GM19463 (cell line): ENCODE measurements around the gene ABCB8.
"Not testable (repeated sequence)": the region's sequence is repeated elsewhere in the genome, so short reads cannot be mapped to it uniquely, and the experiment has no call there.

ENCODE experiments used
- ATAC-seq: cut with Tn5 transposase; IDR thresholded peaks from one replicate; pipeline ENCODE4 v1.9.1; 2021; ENCODE audit warnings: mild to moderate bottlenecking, moderate library complexity; ENCODE audit not compliant: unreplicated experiment

The ABCB8 gene

GRCh38 chr7:150997817-150998216, 30.4 kb upstream of the ABCB8 start:
- ATAC-seq: no peak

GRCh38 chr7:150998341-150998740, 29.9 kb upstream of the ABCB8 start:
- ATAC-seq: no peak

- ATAC-seq: no peak
Observed at GRCh38 chr7:150999001-150999400, 29.2 kb upstream of the ABCB8 start.

GRCh38 chr7:150999497-151000230, 28.6 kb upstream of the ABCB8 start:
- no peak for ATAC-seq

GRCh38 chr7:151000897-151001495, 27.3 kb upstream of the ABCB8 start:
- ATAC-seq: no peak

GRCh38 chr7:151001546-151001945, 26.7 kb upstream of the ABCB8 start:
- no peak for ATAC-seq

- no peak for ATAC-seq
Observed at GRCh38 chr7:151003572-151003971, 24.7 kb upstream of the ABCB8 start.

- ATAC-seq: no peak
Observed at GRCh38 chr7:151005566-151005965, 22.7 kb upstream of the ABCB8 start.

- no peak for ATAC-seq
Observed at GRCh38 chr7:151006590-151007300, 21.5 kb upstream of the ABCB8 start.

GRCh38 chr7:151007469-151007898, 20.8 kb upstream of the ABCB8 start:
- ATAC-seq: no peak

GRCh38 chr7:151008143-151008510, 20.1 kb upstream of the ABCB8 start:
- ATAC-seq: no peak

GRCh38 chr7:151008511-151009323, 19.5 kb upstream of the ABCB8 start:
- peak; percentile 93 for ATAC-seq

- no peak for ATAC-seq
Observed at GRCh38 chr7:151009327-151010036, 18.8 kb upstream of the ABCB8 start.

- no peak for ATAC-seq
Observed at GRCh38 chr7:151010037-151010306, 18.3 kb upstream of the ABCB8 start.

- no peak for ATAC-seq
Observed at GRCh38 chr7:151010307-151011096, 17.7 kb upstream of the ABCB8 start.

- no peak for ATAC-seq
Observed at GRCh38 chr7:151011097-151011409, 17.2 kb upstream of the ABCB8 start.

- ATAC-seq: not testable (repeated sequence)
Observed at GRCh38 chr7:151011616-151012015, 16.6 kb upstream of the ABCB8 start.

GRCh38 chr7:151012031-151012692, 16.1 kb upstream of the ABCB8 start:
- no peak for ATAC-seq

- no peak for ATAC-seq
Observed at GRCh38 chr7:151012911-151013347, 15.3 kb upstream of the ABCB8 start.

- ATAC-seq: no peak
Observed at GRCh38 chr7:151013356-151013732, 14.9 kb upstream of the ABCB8 start.
